Vagina (tissue), 2 donors: ENCODE data around the gene MLN. TPM values are rescaled to one million over a fixed set of nuclear protein-coding genes. Genes with fewer than 3 reads are reported as not detected.

Source experiments
- DNase-seq, 2 donors: peaks; one replicate each; pipeline ENCODE4 v3.0.0-alpha.2; 2017; ENCODE audit errors: extremely low spot score in 2 of 2
- H3K27ac ChIP-seq: fragments of 200-600 bp; sonication (generic); one replicate; pipeline ENCODE4 v1.5.1; 2019
- H3K27me3 ChIP-seq: fragments of 200-600 bp; sonication (generic); one replicate; pipeline ENCODE4 v1.5.1; 2019
- H3K36me3 ChIP-seq, 2 donors: fragments of 200-600 bp; sonication (generic); one replicate each; pipeline ENCODE4 v1.5.1; 2017 to 2019
- H3K4me1 ChIP-seq: fragments of 200-600 bp; sonication (generic); one replicate; pipeline ENCODE4 v1.5.1; 2019
- H3K4me3 ChIP-seq, 2 donors: fragments of 200-600 bp; sonication (generic); 1 replicate in 1 of 2; 2 replicates in 1 of 2; pipeline ENCODE4 v1.5.1; 2016 to 2019
- H3K9me3 ChIP-seq: fragments of 200-600 bp; sonication (generic); one replicate; pipeline ENCODE4 v1.5.1; 2019
- POLR2A ChIP-seq, 2 donors: fragments of 450-650 bp; IDR thresholded peaks; one replicate each; pipeline ENCODE4 v1.6.1; 2017; ENCODE audit warnings: antibody characterized with exemption in 2 of 2, mild to moderate bottlenecking in 2 of 2, moderate library complexity in 2 of 2
- POLR2AphosphoS5 ChIP-seq, 2 donors: sonication (generic); formaldehyde crosslinking; IDR thresholded peaks; one replicate each; pipeline ENCODE4 v1.9.0; 2017; ENCODE audit warnings: antibody characterized with exemption in 2 of 2, mild to moderate bottlenecking in 2 of 2, low read depth in 1 of 2; ENCODE audit not compliant: insufficient read depth in 1 of 2
- intact Hi-C: fragments of 100-400 bp; cut with DNase I; formaldehyde crosslinking; loops from one replicate; pipeline ENCODE4 v1.15.1; 2023
- total RNA-seq: library from RNA; depleted of rRNA; stranded (reverse); fragments of >200 nt; gene quantifications from one replicate; pipeline ENCODE4 v1.2.3, GENCODE V29; 2016
- TF ChIP-seq, protein P1 (sequence below), 3 experiments: fragments of 450-650 bp in 2 of 3; fragments of 200-600 bp in 1 of 3; sonication (generic) in 1 of 3; IDR thresholded peaks; one replicate each; pipeline ENCODE4 v1.5.1; 2017 to 2019; ENCODE audit warnings: antibody characterized with exemption in 3 of 3, mild to moderate bottlenecking in 2 of 3, moderate library complexity in 2 of 3

Gene MLN
- total RNA-seq, 1 donor from 2014 or later, result not detected

DNA sequence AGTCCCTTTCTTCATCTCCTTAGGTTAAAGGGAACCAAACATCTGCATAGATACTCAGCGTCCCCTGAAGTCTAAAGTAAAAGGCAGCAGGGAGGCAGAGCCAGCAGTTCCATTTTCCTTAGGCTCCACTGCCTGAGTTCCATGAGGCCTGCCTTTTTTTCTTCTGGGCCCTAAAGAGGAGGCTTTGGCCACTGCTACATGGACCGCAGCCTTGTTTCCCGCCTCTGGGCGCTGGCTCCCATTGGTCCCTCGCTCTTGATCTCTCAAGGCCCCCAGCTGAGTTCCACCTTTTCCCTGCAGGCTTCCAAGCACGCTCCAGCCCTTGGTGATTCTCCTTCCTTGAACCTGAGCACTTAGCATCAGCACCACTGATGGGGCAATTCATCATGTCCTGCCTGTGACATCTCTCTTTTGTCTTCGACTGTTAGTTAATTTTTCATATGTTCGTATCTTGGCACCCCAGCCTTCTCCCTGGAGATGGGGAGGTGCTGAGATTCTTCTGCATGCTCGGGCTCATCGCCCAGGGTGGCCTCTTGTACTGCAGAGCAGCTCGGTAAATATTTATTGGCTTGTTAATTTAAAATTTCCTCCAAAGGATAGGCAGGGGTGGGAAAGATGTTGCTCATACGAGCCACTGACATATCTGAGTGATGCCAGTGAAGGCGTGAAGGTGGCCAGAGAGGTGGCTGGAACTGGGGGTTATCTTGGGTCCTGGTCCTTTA is 3.4 kb downstream of the MLN start:
- intact Hi-C loops, result no loop called here

DNA sequence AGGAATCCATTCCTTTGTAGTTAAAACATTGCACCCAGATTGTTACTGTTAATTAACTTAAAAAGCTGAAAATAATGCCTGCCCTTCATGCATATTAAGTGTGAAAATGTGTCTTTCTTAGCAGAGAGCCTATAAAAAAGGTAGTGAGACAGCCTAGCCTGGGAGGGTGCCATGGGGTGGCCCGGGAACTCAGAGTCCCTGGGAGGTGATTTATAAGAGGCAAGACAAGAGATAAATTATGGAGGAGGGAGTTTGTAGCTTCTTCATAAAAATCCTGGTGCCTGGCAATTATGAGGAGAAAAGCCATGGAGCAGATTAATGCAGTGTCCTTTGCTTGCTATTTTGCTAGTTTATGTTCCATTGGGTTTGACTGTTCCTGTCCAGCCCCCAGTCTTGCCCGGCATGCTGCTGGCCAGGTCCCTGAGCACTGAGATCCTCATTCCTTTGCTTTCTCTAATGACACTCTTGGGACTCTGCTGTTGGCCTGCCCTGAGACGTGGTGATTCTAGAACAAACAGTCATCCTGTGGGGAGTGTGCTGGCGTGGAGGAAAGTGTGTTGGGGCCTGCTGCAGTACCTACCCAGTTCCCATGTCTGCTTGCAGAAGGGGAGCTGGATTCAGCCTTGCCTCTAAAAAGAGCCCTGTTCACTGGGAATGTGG is 4.2 kb downstream of the MLN start:
- intact Hi-C loops, result no loop called here
- Histone ChIP-seq H3K9me3 (no peaks in the 10 kb centered on the region), H3K27ac (no peak overlapping the region), H3K4me3 (no peak overlapping the region), H3K27me3 (no peaks in the 10 kb centered on the region), H3K36me3 (no peaks in the 10 kb centered on the region), H3K4me1 (no peaks in the 10 kb centered on the region)
- TF ChIP-seq, protein P1, sequence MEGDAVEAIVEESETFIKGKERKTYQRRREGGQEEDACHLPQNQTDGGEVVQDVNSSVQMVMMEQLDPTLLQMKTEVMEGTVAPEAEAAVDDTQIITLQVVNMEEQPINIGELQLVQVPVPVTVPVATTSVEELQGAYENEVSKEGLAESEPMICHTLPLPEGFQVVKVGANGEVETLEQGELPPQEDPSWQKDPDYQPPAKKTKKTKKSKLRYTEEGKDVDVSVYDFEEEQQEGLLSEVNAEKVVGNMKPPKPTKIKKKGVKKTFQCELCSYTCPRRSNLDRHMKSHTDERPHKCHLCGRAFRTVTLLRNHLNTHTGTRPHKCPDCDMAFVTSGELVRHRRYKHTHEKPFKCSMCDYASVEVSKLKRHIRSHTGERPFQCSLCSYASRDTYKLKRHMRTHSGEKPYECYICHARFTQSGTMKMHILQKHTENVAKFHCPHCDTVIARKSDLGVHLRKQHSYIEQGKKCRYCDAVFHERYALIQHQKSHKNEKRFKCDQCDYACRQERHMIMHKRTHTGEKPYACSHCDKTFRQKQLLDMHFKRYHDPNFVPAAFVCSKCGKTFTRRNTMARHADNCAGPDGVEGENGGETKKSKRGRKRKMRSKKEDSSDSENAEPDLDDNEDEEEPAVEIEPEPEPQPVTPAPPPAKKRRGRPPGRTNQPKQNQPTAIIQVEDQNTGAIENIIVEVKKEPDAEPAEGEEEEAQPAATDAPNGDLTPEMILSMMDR (IDR thresholded peaks at IDR 0.05), result no peak
- no peak for TF ChIP-seq POLR2AphosphoS5 (IDR thresholded peaks at IDR 0.05; ENCODE audit: insufficient read depth in 1 of 2, low read depth in 1 of 2)
- no peak for TF ChIP-seq POLR2A (IDR thresholded peaks at IDR 0.05)
- no peak for DNase-seq

More for the DNA sequence above, 3.4 kb downstream of the MLN start:
- no peaks in the 10 kb centered on the region for H3K27me3 ChIP-seq
- H3K4me3 ChIP-seq, result no peak overlapping the region
- TF ChIP-seq POLR2AphosphoS5 (IDR thresholded peaks at IDR 0.05; ENCODE audit: insufficient read depth in 1 of 2, low read depth in 1 of 2) (no peak), POLR2A (IDR thresholded peaks at IDR 0.05) (no peak)
- TF ChIP-seq, protein P1 (IDR thresholded peaks at IDR 0.05), result no peak
- no peak overlapping the region for H3K27ac ChIP-seq
- no peaks in the 10 kb centered on the region for H3K9me3 ChIP-seq
- DNase-seq, result no peak
- H3K4me1 ChIP-seq, result no peaks in the 10 kb centered on the region
- no peaks in the 10 kb centered on the region for H3K36me3 ChIP-seq

DNA sequence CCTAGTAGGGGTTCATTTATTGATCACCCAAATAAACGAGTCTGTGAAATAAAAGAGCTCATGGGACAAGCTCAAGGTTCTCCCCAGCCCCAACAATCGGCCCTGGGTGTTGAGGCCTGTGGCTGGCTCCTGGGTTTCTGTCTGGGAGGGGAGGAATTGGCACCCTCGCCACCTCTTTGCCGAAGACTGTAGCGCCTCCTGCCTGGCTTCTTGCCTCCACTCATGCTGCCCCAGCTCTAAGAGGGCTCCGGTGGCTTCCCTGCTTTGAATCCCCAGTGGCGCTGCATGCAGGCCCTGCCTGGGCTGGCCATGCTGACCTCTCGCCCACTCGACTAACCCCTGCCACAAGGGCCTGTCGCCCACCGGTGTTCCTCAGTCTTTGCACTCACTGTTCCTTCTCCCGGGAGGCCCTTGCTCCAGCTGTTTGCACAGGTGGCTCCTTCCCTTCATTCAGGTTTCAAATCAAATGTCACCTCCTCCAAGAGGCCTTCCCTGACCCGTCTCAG is 5.4 kb downstream of the MLN start:
- TF ChIP-seq POLR2A (IDR thresholded peaks at IDR 0.05) (no peak), POLR2AphosphoS5 (IDR thresholded peaks at IDR 0.05; ENCODE audit: insufficient read depth in 1 of 2, low read depth in 1 of 2) (no peak)
- TF ChIP-seq, protein P1 (IDR thresholded peaks at IDR 0.05), result no peak
- H3K36me3 ChIP-seq, result no peaks in the 10 kb centered on the region
- no peak overlapping the region for H3K27ac ChIP-seq
- intact Hi-C loops, result no loop called here
- H3K27me3 ChIP-seq, result no peaks in the 10 kb centered on the region
- H3K9me3 ChIP-seq, result no peaks in the 10 kb centered on the region
- no peak for DNase-seq
- H3K4me3 ChIP-seq, result no peak overlapping the region
- H3K4me1 ChIP-seq, result no peaks in the 10 kb centered on the region

DNA sequence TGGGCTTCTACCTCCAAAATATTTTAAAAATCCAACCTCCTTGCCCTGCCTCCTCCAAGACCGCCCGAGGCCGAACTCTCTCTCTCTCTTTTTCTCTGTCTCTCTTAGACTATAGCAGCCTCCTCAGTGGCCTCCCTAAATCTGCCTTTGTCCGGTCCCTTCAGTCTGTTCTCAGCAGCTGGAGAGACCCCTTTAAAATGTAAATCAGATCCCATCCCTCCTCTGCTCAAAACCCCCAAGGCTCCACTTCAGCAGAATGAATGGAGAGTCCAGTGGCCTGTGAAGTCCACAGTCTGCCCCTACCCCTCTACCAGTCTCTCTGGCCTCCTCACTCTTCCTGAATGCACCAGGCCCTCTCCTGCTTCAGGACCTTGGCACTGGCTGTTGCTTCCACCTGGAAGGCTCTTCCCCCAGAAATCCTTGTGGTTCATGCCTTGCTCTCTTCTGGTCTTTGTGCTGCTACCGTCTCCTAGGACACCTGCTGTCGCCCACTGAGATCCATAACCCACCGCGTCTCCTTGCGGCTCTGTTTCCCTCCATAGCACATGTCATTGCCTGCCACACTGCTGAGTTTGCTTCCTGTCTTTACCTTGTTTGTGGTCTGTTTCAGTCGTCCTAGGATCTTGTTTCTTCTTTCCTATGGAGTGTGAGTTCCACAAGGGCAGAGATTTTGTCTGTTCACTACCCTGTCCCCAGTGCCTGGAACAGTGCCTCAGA is 6.0 kb downstream of the MLN start:
- no peaks in the 10 kb centered on the region for H3K27me3 ChIP-seq
- H3K4me3 ChIP-seq, result no peak overlapping the region
- no peaks in the 10 kb centered on the region for H3K9me3 ChIP-seq
- no peak for DNase-seq
- no peak overlapping the region for H3K27ac ChIP-seq
- H3K36me3 ChIP-seq, result no peaks in the 10 kb centered on the region
- H3K4me1 ChIP-seq, result no peaks in the 10 kb centered on the region
- intact Hi-C loops, result no loop called here
- TF ChIP-seq, protein P1 (IDR thresholded peaks at IDR 0.05), result no peak
- TF ChIP-seq POLR2A (IDR thresholded peaks at IDR 0.05) (no peak), POLR2AphosphoS5 (IDR thresholded peaks at IDR 0.05; ENCODE audit: insufficient read depth in 1 of 2, low read depth in 1 of 2) (no peak)
